GM21526 (cell line): ENCODE data around the gene TYK2.
A peak's percentile ranks its signal among the peaks of the same experiment; 100 is the strongest.
"Not testable (repeated sequence)": the region's sequence is repeated elsewhere in the genome, so short reads cannot be mapped to it uniquely, and the experiment has no call there.

Source experiments
- ATAC-seq: cut with Tn5 transposase; IDR thresholded peaks from one replicate; pipeline ENCODE4 v1.9.1; 2021; ENCODE audit warnings: moderate library complexity; ENCODE audit not compliant: unreplicated experiment, low FRiP score

The TYK2 gene

DNA sequence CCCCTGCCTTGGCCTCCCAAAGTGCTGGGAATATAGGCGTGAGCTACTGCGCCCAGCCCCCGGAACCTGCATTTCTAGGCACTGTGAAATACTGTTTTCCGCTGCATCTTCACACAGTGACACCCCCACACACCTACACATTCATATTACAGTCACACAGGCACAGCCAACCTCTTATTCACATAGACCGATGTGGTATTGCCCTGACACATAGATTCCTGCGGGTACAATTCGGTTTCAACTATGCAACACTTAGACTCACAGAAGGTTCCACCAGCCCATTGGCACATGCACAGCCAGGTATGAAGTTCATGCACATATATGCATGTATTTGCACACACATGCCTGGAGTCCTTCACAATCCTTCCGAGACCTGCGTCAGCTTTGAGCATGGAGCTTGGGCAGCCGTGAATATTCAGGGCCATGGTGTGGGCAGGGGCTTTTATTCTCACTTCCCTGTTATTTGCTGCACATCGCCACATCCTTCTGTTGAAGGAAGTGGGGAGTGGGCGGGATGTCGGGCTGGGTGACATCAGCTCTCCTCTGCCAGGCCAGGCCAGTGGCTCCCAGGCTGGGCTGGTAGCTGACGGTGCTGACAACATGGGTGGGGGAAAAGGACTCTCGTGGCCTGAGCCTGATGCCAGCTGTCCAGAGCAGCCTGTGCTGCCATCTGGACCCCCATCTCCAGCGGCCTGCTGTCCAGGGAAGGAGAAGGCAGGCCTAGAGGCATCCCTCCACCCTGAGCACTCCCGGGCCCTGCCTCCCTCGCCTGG lies 28.3 kb upstream of the TYK2 start:
- no peak for ATAC-seq

DNA sequence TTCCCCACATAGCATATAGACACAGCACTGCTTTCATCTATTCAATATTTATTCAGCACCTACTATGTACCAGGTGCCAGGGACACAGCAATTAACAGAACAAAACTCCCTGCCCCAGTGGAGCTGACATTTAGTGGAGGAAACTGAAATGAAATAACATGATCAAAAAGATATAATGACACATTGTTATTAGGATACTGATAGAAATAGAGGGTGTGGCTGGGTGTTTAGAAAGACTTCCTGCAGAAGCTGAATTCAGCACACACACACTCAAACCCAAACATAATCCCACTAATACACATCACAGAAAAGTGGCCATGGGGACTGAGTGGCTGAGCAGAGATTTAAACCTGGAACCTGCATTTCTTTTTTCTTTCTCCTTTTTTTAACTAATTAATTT lies 26.7 kb upstream of the TYK2 start:
- no peak for ATAC-seq

DNA sequence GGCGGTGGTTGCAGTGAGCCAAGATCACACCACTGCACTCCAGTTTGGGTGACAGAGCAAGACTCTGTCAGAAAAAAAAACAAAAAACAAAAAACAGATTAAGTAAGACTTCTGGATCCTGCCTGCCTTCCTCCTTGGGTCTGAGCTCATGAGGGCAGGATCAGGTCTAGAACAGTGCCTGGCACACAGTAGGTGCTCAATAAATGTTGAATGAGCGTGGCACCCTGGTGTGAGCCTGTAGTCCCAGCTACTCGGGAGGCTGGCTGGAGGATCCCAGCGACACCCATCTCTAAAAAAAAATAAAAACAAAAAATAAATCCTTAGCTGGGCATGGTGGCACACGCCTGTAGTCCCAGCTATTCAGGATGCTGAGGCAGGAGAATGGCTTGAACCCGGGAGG lies 25.8 kb upstream of the TYK2 start:
- no peak for ATAC-seq

DNA sequence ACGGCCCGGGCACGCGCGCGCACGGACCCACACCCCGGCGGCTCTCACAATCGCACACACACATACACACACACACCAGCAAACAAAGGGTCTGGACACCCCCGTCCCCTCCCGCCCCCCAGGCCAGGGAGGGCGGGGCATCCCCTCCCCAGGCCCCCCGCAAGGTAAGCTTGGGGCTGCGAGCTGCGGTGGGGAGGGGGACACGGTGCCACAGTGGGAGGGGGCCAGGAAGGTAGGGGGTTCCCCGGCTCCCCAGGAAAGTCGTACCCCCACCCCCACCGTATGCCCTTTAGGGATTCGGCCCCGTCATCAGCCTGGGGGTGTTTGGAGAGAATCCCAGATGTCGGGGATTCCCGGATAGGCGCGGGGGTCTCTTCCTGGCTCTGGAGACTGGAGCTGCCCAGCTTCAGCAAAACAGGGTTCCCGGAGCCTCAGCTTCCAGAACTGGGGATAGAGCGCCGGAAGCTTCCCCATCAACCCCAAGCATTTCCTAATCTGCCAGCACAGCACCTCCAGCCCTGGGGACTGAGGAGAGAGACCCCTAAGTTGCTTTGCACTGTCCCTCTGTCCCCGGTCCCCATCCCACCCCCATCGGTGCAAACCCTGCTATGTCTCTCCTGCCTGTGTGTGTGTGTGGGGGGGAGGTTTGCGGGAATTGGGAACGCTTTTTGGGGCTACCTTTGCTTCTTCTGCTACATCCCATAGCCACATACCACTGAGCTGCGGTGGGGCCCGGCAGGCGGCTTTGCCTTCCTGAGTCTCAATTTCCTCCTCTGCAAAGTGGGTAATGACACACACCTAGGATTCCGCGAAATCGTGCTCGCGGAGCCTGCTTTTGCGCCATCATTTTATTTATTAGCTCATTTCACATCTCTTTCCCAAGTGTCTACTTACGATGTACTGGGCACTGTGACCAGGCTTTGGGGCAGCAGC lies 24.8 kb upstream of the TYK2 start:
- ATAC-seq, result no peak

DNA sequence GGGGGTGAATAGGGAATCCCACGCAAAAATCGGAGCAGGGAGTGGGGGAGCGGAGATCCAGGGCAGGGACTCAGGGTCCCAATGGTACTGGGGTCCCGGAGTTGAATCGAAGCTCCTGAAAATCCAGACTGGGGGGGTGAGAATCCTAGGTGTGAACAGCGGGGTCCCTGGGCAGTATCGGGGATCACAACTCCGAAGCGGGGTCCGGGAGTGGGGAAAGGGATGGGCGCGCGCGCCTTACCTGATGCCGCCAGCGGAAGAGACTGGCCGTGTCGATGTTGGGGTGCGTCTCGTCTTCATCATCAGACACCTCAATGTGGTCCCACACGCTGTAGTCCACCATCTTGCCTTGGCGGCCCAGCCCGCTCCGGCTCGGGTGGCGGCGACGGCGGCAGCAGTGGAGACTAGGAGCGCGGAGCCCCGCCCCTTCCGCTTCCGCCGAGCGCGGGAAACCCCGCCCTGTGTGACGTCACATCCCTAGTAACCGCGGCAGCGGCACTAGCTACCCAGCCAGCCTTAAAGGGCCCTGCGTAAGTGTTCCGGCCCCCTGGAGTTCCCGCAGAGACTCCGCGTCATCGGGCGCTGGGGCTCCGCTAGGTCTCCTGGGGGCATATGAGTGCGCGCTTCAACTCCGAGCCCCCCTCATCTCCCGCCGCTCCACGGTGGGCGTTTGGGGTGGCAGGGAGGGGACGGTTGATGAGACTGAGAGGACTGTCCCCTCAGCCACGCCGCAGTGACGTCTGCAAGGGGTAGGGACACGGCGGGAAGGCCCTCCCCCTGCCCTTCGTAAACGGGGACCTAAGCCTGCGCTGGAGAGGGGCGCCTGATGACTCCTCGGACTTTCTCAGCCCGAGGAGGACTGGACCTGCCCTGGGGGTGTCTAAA lies 23.0 kb upstream of the TYK2 start, which contains the start of gene CDC37:
Gene CDC37 (minus strand): TSS at position 406 of the 885 bp plus-strand sequence. CDS start 63 bp downstream, at position 343.
- ATAC-seq, result peak; percentile 56

DNA sequence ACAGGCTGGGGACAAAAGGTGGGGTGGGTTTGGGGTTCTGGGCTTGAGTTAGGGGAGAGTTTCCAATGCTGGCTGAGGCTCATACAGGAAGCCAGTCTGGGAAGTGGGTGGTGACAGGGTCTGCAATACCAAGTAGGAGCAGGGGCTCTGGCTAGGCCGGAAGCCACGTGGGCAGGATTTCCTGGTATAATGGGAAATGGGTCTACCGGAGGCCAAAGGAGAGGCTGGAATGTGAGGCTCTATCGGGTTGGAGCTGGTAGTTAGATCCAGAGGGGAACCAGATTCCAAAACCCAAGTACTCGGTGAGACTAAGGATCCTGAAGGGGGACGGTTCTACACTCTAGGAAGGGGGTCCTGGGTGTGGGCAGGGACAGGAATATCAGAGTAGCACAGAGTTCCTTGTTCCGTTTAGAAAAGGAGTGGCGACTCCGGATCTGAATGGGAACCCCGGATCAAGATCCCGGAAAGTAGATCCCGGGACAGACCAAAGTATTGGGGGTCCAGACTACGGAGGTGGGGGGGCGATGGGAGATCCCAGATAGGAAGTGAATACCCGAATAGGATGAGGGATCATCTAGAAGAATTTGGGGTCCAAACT lies 22.2 kb upstream of the TYK2 start:
- ATAC-seq, result no peak

DNA sequence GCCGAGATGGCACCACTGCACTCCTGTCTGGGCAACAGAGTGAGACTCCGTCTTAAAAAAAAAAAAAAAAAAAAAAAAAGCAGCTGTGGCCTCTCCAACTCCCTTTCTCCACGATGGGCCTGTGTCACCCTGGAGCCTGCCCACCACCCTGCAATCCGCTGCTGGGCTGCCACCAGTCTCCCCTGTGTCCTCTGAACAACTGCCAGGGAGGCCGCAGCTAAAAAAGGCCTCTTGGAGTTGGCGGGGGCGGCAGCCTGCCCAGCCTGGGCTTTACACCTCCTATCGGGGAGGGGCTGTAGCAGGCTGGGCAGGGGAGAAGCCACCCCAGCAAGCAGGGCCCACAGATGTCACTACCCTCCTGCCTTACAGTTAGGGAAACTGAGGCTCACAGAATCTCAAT lies 19.5 kb upstream of the TYK2 start:
- no peak for ATAC-seq

DNA sequence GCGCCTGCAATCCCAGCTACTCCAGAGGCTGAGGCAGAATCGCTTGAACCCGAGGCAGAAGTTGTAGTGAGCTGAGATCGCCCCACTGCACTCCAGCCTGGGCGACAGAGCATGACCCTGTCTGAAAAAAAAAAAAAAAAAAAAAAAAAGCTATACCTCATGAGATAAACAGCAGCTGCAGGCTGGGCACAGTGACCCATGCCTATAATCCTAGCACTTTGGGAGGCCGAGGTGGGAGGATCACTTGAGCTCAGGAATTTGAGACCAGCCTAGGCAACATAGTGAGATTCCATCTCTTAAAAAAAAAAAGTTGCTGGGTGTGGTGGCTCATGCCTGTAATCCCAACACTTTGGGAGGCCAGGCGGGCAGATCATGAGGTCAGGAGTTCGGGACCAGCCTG lies 19.0 kb upstream of the TYK2 start:
- ATAC-seq, result not testable (repeated sequence)

DNA sequence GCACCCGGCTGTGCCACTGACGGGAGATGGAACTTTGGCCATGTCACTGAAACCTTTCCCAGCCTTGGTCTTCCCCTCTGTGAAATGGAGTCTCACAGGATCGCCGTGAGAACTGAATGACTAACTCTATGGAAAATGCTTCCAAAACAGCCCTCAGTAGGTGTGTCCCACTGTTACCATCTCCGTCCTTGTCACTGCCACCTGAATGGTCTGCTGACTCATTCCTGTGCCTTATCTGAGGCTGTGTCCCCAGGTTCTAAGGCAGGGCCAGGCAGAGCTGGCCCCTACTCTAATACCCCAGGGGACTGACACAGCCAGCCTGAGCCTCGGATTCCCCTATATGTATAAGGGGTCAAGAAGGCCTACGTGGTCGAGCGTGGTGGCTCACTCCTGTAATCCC lies 18.4 kb upstream of the TYK2 start:
- no peak for ATAC-seq

DNA sequence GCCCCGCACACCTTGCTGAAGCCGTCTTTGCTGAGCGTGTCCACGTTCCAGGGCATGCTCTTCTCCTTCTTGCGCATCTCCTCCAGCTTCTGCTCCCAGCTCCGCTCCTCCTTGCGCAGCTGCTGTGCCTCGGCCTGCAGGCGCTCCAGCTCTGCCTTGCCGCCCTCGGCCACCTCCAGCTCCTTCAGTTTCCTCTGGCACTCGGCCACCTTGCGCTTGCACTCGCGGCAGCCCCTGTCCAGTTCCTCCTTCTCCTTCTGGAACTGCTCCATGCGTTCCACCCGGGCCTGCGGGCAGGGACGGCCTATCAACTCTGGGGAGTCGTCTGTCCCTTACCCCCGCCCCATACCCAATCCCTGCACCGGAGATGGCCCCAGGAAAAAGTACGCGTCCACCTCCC lies 15.5 kb upstream of the TYK2 start:
- ATAC-seq, result no peak

DNA sequence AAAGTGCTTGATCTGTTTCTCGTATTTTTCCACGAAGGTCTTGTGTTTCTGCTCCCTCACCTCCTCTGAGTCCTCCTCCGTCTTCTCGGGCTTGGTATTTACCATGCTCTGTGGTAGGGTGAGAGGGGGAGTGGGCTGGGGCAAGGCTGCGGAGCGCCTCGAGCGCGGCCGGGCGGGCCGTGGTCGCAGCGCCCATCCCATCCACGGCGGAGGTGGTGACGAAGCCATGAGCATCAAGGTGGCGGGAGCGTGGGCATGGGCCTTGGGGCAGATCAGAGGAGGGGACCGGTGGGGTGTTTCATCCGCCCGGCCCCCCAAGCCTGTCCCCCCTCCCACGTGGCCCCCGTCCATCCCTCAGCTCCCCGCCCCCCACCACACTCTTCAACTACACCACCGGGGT lies 15.1 kb upstream of the TYK2 start:
- ATAC-seq, result no peak

DNA sequence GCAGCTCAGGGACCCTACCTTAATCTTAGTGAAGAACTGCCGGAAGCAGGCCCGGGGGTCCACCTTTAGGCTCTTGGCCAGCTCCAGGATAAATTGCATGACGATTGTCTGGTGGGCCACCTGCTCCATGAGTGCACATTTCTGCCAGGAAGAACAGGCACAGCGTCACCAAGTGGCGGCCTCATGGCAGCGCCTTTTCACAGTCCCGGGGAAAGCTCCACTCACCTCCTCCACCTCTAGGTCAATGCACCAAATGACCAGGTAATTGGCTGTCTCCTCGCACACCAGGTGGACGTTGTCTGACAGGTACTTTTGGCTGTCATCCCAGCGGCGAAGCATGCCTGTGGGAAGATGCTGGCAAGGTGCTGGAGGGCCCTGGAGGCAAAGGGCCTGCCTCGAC lies 14.6 kb upstream of the TYK2 start:
- ATAC-seq, result no peak

DNA sequence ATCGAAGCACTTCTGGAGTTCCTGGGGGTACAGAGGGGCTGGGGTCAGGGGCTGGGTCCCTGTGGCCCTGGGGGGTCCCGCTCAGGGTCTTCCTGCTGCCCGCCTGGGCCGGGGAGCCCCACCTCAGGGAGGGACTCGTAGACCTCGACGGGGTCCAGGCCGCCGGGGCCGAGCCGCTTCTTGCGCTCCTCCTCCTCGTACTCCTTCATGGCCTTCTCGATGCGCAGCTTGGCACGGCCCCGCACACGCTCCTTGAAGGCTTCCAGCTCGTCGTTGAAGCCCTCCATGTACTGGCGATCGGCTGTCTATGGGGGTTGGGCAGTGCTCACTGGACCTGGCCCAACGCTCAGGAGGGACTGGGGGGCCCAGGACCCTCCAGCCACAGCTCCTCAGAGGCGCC lies 12.8 kb upstream of the TYK2 start:
- ATAC-seq, result no peak

DNA sequence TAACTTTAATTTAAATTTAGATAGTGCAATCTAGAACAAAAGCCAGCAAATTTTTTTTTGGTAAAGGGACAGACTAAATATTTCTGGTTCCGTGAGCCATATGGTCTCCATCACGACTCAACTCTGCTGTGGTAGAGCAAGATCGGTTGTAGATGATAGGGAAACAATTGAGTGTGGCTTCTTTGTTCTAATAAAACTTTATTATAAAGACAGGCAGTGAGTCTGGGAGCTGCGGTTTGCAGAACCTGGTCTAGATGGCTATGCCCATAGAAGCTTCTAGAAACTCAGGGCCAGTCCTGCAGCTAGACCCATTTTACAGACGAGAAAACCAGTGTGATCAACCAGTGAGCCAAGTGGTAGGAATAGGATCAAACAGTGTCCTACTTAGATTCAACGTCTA lies 11.7 kb upstream of the TYK2 start:
- ATAC-seq, result no peak

DNA sequence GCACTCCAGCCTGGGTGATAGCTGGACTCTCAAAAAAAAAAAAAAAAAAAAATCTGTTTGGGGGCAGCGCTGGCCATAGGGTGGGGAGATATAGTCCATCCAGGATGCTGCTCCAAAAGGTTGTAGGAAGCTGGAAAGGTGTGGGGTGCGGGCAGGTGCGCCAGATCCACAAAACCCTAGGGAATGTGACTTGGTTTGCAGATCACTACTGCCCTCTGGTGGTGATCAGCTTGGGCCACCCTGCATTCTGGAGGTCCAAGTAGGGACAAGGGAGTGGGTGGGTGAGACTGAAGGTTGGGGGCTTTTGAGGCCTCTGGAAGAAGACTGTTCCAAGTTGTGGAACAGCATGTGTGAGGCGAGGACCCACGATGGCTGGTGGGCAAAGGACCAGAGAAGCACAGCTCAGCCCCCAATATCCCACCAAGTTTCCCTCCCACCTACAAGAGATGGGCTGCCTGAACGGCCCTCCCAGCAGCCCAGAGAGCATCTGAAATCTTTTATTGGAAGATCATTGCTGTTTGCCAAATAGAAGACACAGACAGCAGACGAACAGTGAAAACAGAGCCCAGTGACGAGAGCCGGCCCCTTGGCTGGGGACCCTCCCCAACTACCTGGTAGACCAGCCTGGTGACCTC lies 10.4 kb upstream of the TYK2 start:
- ATAC-seq, result no peak

DNA sequence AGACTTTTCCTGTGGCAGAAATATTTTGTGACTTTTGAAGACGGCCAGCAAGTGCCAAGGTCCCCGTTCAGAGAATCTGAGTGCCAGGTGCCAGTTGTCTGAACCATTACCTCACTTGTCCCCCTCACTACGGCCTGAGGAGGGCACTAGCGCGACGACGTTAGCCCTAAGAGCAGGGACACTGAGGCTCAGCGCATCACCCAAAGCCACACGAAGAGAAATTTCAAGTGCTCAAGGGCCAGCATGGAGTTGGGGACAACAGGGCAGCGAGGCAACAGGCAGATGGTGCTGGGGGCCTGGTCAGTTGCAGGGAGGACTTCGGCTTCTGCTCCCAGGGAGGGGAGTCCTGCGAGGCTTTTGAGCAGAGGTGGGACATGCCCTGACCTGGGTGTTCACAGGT lies 9.5 kb upstream of the TYK2 start:
- ATAC-seq, result no peak

DNA sequence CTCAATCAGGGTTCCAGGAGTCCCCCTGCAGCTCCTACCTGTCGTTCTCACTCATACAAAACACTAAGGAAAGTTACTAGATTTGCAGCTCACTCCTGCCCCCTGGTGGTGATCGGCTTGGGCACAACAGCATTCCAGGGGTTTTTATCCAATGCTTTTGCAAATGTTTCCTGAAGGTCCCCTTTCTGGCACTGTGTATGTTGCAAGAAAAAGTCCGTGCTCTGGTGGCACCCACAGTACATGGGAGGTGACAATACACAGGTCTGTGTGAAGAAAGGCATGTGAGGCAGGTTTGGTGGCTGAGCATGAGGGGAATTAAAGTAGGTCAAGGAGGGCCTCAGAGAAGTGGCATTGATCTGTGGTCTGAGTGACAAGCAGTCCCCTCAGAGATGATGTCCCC lies 8.6 kb upstream of the TYK2 start:
- no peak for ATAC-seq

DNA sequence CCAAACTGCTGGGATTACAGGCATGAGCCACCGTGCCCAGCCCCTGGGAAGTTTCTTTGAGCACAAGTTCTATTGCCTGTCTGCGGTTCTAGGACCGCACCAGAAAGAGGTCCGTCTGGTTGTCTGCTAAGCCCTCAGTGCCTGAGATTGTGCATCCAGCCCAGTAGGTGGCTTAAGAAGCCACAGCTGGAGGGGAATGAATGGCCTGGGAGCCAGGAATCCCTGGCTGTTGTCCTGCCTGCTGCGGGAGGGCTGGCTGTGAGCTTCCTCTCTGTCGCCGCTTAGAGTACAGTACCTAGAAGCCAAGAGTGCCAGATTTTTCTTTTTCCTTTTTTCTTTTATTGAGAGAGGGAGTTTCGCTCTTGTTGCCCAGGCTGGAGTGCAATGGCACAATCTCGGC lies 4.2 kb upstream of the TYK2 start:
- ATAC-seq, result no peak

DNA sequence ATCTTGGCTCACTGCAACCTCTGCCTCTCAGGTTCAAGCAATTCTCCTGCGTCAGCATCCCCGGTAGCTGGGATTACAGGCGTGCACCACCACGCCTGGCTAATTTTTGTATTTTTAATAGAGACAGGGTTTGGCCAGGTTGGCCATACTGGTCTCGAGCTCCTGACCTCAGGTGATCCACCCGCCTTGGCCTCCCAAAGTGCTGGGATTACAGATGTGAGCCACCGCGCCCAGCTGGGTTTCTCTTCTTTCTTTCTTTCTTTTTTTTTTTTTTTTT lies 2.8 kb upstream of the TYK2 start:
- not testable (repeated sequence) for ATAC-seq

DNA sequence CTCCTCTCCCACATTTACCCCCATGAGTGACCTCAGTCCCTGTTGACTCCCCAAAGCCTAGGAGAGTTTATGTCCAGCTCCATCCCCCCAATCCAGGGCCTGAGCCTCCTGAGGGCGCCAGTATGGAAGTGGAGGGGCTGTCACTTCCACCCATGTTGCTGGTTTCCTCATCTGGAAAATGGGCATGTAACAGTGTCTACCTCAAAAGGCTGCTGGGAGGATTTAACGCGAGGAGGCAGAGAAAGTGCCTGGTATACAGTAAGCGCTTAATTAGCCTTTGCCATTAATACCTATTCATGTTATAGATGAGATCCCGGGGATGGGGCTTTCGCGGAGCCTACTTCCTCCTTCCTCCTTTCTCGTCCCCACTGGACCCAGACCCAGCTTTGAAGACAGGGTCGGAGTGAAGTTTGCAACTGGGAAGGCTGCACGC lies 476 bp downstream of the TYK2 start:
- peak; percentile 3 for ATAC-seq
